CD14-positive monocyte (primary cell): ENCODE results near the gene KSR1. TPM values are rescaled to one million over a fixed set of nuclear protein-coding genes. Genes with fewer than 3 reads are reported as not detected.

Experiments used
- DNase-seq, 3 donors: peaks; one replicate each; pipeline ENCODE4 v3.0.0-alpha.2; 2011 to 2022
- H2AFZ ChIP-seq: 2 replicates; pipeline ENCODE4 v1.6.0; 2012; ENCODE audit warnings: mild to moderate bottlenecking, low read depth, low read length, inconsistent platforms; ENCODE audit not compliant: insufficient read depth, poor library complexity, severe bottlenecking
- H3K27ac ChIP-seq, 2 donors: 1 replicate in 1 of 2; 2 replicates in 1 of 2; pipeline ENCODE4 v1.5.1; 2012 to 2013; ENCODE audit warnings: low read length in 2 of 2, control low read depth in 1 of 2, inconsistent platforms in 1 of 2, low read depth in 1 of 2, mild to moderate bottlenecking in 1 of 2
- H3K27me3 ChIP-seq, 2 donors: one replicate each; pipeline versions ENCODE4 v1.6.0 to v1.6.1; 2011 to 2013; ENCODE audit warnings: low read length in 2 of 2; ENCODE audit not compliant: control insufficient read depth in 2 of 2, insufficient read depth in 2 of 2
- H3K36me3 ChIP-seq, 2 donors: replicated peaks in 1 of 2; 1 replicate in 1 of 2; 2 replicates in 1 of 2; pipeline versions ENCODE4 v1.5.1 to v1.6.1; 2012 to 2013; ENCODE audit warnings: low read length in 2 of 2, control low read depth in 1 of 2, inconsistent platforms in 1 of 2, mild to moderate bottlenecking in 1 of 2; ENCODE audit not compliant: insufficient read depth in 2 of 2, control insufficient read depth in 1 of 2
- H3K4me1 ChIP-seq, 2 donors: 1 replicate in 1 of 2; 2 replicates in 1 of 2; pipeline versions ENCODE4 v1.5.1 to v1.6.1; 2012 to 2013; ENCODE audit warnings: low read length in 2 of 2, control low read depth in 1 of 2, inconsistent platforms in 1 of 2, mild to moderate bottlenecking in 1 of 2, moderate library complexity in 1 of 2; ENCODE audit not compliant: insufficient read depth in 2 of 2, control insufficient read depth in 1 of 2
- H3K4me2 ChIP-seq: replicated peaks from 2 replicates; pipeline ENCODE3; 2012; ENCODE audit warnings: low read length, moderate library complexity, mild to moderate bottlenecking; ENCODE audit not compliant: poor library complexity, severe bottlenecking; ENCODE audit errors: extremely low read depth
- H3K4me3 ChIP-seq, 3 experiments: fragments of 200-600 bp in 1 of 3; sonication (generic) in 1 of 3; replicated peaks in 1 of 3; 1 replicate in 2 of 3; 2 replicates in 1 of 3; pipeline ENCODE4 v1.5.1; 2011 to 2013; ENCODE audit warnings: low read length in 3 of 3, mild to moderate bottlenecking in 3 of 3, control low read depth in 2 of 3, low read depth in 2 of 3, inconsistent platforms in 1 of 3, moderate library complexity in 1 of 3
- H3K79me2 ChIP-seq: 2 replicates; pipeline ENCODE4 v1.6.0; 2012; ENCODE audit warnings: mild to moderate bottlenecking, control low read depth, inconsistent platforms, low read length, moderate library complexity; ENCODE audit not compliant: insufficient read depth
- H3K9ac ChIP-seq: 2 replicates; pipeline ENCODE4 v1.6.0; 2017; ENCODE audit warnings: low read length, mild to moderate bottlenecking; ENCODE audit not compliant: insufficient read depth, poor library complexity, severe bottlenecking
- H3K9me3 ChIP-seq, 2 donors: replicated peaks in 1 of 2; 1 replicate in 1 of 2; 2 replicates in 1 of 2; pipeline versions ENCODE4 v1.5.1 to v1.6.1; 2012 to 2013; ENCODE audit warnings: low read length in 2 of 2, control low read depth in 1 of 2; ENCODE audit not compliant: control insufficient read depth in 1 of 2, insufficient read depth in 1 of 2
- H4K20me1 ChIP-seq: 2 replicates; pipeline ENCODE4 v1.6.0; 2012; ENCODE audit warnings: mild to moderate bottlenecking, low read length, control low read depth, moderate library complexity; ENCODE audit not compliant: insufficient read depth
- H3K27ac Mint-ChIP-seq, 7 donors: one replicate each; pipeline ENCODE4 v1.8.0; 2020; ENCODE audit warnings: mild to moderate bottlenecking in 7 of 7, mixed read lengths in 7 of 7, moderate library complexity in 6 of 7, inconsistent platforms in 2 of 7
- H3K27me3 Mint-ChIP-seq, 3 donors: one replicate each; pipeline ENCODE4 v1.8.0; 2021 to 2022; ENCODE audit warnings: low read depth in 3 of 3, mild to moderate bottlenecking in 3 of 3, mixed read lengths in 3 of 3, moderate library complexity in 3 of 3, inconsistent platforms in 1 of 3
- H3K36me3 Mint-ChIP-seq, 2 donors: one replicate each; pipeline ENCODE4 v1.8.0; 2020; ENCODE audit warnings: mixed read lengths in 2 of 2, inconsistent platforms in 1 of 2, mild to moderate bottlenecking in 1 of 2
- H3K4me1 Mint-ChIP-seq: one replicate; pipeline ENCODE4 v1.8.0; 2020; ENCODE audit warnings: mild to moderate bottlenecking, mixed read lengths
- H3K4me3 Mint-ChIP-seq, 2 donors: one replicate each; pipeline ENCODE4 v1.8.0; 2020; ENCODE audit warnings: mild to moderate bottlenecking in 2 of 2, mixed read lengths in 2 of 2, moderate library complexity in 1 of 2
- H3K9me3 Mint-ChIP-seq, 7 donors: one replicate each; pipeline ENCODE4 v1.8.0; 2020 to 2022; ENCODE audit warnings: mixed read lengths in 7 of 7, mild to moderate bottlenecking in 6 of 7, moderate library complexity in 6 of 7, inconsistent platforms in 2 of 7
- WGBS: methylation state at CpG from one replicate; pipeline ENCODE4 v1.1.5; 2013; ENCODE audit warnings: missing lambda C conversion rate; ENCODE audit not compliant: insufficient coverage; 5-methylcytosine and 5-hydroxymethylcytosine counted together
- intact Hi-C, 2 donors: fragments of 100-400 bp; cut with micrococcal nuclease; formaldehyde crosslinking; loops; one replicate each; pipeline versions ENCODE4 v1.15.0 to v1.15.1; 2023
- polyA plus RNA-seq, 3 donors: library from polyadenylated mRNA; depleted of rRNA in 1 of 3; unstranded in 2 of 3; stranded (reverse) in 1 of 3; fragments of 300-500 nt in 2 of 3; fragments of >200 nt in 1 of 3; fragmentation: Illumina TruSeq in 2 of 3; gene quantifications; 1 replicate in 2 of 3; 2 replicates in 1 of 3; pipeline ENCODE4 v1.2.3, GENCODE V29; 2012 to 2021
- TF ChIP-seq, protein P1 (sequence below): fragments of 200-600 bp; IDR thresholded peaks from one replicate; pipeline ENCODE4 v1.8.0; 2022; ENCODE audit warnings: antibody characterized with exemption, mild to moderate bottlenecking

KSR1 gene
- polyA plus RNA-seq, 3 donors = 1.2 to 111 (median 4.2) TPM

DNA sequence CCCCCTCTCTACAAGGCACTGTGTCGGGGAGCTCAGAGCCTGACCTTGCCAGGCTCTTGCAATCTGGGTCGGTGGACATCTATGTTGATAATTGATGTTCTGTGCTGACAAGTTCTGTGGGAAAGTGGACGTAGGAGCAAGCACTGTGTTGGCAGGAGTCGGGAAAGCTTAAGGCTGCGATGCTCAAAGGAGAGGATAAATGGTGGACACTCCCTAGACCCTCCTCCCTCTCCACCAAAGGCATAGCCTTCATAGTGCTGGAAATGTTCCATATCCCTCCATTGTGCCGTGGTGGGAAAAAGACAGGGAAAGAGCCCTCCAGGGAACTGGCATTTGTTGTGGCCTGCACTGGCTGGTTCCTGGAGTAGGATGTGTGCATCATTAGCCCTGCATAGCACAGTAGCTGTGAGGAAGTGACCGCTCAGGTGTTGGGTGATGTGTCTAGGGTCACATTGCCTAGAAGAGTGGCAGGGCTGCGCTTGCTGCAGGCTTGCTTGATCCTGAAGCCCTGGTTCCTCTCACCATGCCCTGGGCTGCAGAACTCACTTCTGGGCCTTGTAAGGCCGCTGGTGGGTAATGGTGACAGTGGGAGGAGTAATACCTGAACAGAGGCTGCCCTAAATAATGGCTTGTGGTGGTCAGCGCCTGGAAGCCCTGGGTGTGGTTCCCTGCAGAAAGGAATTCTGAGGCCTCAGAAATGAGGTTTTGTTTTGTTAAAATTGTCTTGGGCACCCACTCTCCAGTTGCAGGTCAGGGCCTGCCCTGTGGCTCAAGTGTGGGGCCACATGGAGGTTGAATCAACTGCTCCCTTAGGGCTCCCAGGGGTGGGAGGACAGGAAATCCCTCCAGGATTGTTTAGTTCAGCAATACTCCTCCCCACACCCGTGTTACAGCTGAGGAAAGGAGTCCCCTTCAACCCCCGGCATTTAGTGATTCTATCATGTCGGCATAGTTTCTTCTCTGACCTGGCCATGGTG lies 62.6 kb downstream of the KSR1 start:
- Mint-ChIP-seq H3K4me3 (no peak overlapping the region), H3K9me3 (peaks cover 0 to under 1% (median 0%) of the 10 kb centered on the region in 7 donors), H3K27me3 (peaks cover 0 to 1% (median 0%) of the 10 kb centered on the region in 3 donors), H3K4me1 (peaks cover 45% of the 10 kb centered on the region), H3K27ac (peak overlapping the region in 5 of 7 donors; percentile 5 to 75 (median 46)), H3K36me3 (peaks cover 3 to 10% of the 10 kb centered on the region in 2 donors)
- WGBS = 93% methylated on average over 9 of the region's 13 CpGs
- Histone ChIP-seq H3K4me1 (peaks cover 0 to 7% of the 10 kb centered on the region in 2 donors), H3K4me3 (no peak overlapping the region), H3K9ac (no peak overlapping the region), H4K20me1 (peaks cover 99% of the 10 kb centered on the region), H3K27me3 (no peaks in the 10 kb centered on the region), H3K4me2 (no peak overlapping the region), H3K36me3 (no peaks in the 10 kb centered on the region), H3K79me2 (peaks cover 76% of the 10 kb centered on the region), H3K9me3 (no peaks in the 10 kb centered on the region), H2AFZ (no peak overlapping the region), H3K27ac (no peak overlapping the region)
- intact Hi-C loops = no loop called here
- TF ChIP-seq, protein P1, sequence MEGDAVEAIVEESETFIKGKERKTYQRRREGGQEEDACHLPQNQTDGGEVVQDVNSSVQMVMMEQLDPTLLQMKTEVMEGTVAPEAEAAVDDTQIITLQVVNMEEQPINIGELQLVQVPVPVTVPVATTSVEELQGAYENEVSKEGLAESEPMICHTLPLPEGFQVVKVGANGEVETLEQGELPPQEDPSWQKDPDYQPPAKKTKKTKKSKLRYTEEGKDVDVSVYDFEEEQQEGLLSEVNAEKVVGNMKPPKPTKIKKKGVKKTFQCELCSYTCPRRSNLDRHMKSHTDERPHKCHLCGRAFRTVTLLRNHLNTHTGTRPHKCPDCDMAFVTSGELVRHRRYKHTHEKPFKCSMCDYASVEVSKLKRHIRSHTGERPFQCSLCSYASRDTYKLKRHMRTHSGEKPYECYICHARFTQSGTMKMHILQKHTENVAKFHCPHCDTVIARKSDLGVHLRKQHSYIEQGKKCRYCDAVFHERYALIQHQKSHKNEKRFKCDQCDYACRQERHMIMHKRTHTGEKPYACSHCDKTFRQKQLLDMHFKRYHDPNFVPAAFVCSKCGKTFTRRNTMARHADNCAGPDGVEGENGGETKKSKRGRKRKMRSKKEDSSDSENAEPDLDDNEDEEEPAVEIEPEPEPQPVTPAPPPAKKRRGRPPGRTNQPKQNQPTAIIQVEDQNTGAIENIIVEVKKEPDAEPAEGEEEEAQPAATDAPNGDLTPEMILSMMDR = no peak
- no peak for DNase-seq

GRCh38 chr17:27519550-27519949 lies 63.3 kb downstream of the KSR1 start:
- H3K4me1 Mint-ChIP-seq = peaks cover 49% of the 10 kb centered on the region
- Histone ChIP-seq H3K9ac (no peak overlapping the region), H2AFZ (no peak overlapping the region), H3K79me2 (peaks cover 79% of the 10 kb centered on the region), H3K27ac (no peak overlapping the region), H4K20me1 (peaks cover 99% of the 10 kb centered on the region), H3K4me2 (no peak overlapping the region), H3K9me3 (no peaks in the 10 kb centered on the region), H3K27me3 (no peaks in the 10 kb centered on the region), H3K4me3 (no peak overlapping the region), H3K36me3 (no peaks in the 10 kb centered on the region), H3K4me1 (peaks cover 0 to 7% of the 10 kb centered on the region in 2 donors)
- H3K27ac Mint-ChIP-seq = peak overlapping the region in 2 of 7 donors; percentile 23 to 71
- peaks cover 0 to 1% (median 0%) of the 10 kb centered on the region in 3 donors for H3K27me3 Mint-ChIP-seq
- 89% methylated on average over 4 of the region's 4 CpGs for WGBS
- intact Hi-C loops = no loop called here
- peaks cover 0 to 1% (median 0%) of the 10 kb centered on the region in 7 donors for H3K9me3 Mint-ChIP-seq
- DNase-seq = no peak
- TF ChIP-seq, protein P1 = no peak
- H3K4me3 Mint-ChIP-seq = no peak overlapping the region
- peaks cover 6 to 13% of the 10 kb centered on the region in 2 donors for H3K36me3 Mint-ChIP-seq
